GM19099 (cell line): ENCODE measurements around the gene ELN.

Experiments used
- POLR2A ChIP-seq: IDR thresholded peaks from 3 replicates; pipeline ENCODE4 v1.6.1; 2011; ENCODE audit warnings: low read depth; ENCODE audit not compliant: insufficient read length; ENCODE audit errors: extremely low read depth

Gene ELN

DNA sequence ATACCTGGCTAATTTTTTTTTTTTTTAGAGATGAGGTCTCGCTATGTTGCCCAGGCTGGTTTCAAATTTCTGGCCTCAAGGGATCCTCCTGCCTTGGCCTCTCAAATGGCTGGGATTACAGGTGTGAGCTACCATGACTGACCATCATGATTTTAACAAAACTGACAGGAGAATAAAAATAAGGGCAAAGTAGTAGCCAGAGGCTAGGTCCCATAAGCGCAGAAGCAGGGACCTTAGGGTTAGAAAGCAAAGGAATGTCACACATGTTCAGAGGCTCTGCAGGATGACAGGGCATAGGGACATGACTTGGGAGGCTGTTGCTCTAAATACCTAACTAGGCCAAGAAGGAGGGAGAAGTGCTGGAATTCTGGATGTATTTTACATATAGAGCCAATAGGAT is 50.5 kb downstream of the ELN start:
- TF ChIP-seq POLR2A: no peak

DNA sequence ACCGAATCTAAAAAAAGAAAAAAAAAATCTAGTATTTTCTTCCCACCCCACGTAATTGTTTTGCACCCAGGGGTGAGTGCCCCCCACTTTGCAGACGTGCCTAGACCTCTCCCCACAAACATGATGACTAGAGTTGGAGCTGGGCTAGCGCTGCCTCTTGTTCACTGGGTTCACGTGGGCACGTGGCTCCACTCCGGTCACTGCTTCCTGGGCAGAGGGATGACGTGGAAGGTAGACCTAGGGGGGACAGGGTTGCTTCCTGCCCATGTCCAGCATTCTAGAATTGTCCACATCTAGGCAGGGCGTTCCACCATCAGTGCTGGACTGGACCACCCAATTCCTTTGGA is 54.8 kb downstream of the ELN start:
- no peak for TF ChIP-seq POLR2A

DNA sequence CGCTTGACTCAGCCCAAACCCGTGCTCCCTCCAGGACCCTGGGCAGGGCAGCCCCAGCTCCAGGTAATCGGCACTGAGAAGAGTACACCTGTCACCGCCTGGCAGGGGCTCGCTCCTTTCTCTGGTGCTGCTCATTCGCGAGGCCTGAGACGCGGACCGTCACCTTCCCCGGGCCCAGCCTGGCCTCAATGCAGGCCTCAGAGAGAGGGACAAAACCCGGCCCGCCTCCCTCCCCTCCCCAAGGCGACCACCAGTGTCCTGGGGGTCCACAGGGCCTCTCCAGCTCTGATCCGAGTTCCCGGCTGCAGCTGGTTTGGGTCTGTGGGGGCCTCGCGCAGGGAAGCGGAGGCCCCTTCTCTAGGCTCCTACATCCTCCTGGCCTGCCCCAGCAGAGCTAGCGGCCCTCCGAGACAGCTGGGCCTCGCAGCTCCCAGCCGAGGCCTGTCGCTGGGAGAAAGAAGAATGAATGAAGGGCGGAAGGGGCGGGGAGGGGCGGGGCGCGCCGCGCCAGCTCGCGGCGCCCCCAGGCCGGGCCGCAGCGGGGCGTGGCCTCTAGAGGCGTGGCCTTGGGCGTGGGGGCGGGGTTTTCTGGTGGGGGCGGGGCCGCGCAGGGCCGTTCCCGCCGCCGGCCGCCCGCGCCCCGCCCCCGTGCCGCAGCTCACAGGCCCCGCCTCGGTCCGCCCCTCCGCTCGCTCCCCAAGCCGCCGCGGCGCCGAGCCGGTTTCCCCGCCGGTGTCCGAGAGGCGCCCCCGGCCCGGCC is 55.3 kb downstream of the ELN start, which contains the start of gene LIMK1:
Gene LIMK1 (plus strand): TSS at position 688 of the 760 bp plus-strand sequence. CDS start 187 bp downstream, outside the sequence.
- peak; percentile 69 for TF ChIP-seq POLR2A

DNA sequence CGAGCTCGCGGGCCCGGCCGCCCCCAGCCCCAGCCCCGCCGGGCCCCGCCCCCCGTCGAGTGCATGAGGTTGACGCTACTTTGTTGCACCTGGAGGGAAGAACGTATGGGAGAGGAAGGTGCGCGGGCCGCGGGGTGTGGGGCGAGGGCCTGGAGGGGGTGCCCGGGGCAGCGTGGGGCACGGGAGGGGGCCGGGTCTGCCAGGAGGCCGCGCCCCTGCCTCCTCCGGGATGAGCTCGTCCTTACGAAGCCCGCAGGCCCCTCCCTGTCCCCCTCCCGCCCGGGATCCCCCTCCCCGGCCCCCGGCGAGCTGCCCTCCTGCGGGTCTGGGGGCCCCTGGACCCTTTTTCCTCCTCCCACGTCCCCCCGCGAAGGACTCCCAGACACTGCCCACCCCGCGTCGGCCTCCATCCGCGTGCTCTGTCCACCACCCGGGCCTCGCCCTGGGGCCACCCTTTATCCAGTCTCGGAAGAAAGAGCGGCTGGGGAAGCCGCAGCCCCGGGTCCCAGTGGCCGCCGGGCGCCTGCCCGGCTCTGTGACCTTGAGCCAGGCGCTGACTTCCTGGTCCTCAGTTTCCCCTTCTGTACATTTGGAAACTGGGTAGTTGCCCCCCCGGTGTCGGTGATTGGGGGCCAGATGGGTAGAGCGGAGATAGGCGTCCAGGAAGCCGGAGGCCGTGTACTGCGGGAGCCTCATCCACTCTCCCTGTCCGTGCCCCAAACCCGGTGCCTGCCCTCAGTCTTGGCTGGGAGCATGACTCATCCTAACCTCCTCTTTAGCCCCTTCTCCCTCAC is 56.2 kb downstream of the ELN start:
- TF ChIP-seq POLR2A: no peak

DNA sequence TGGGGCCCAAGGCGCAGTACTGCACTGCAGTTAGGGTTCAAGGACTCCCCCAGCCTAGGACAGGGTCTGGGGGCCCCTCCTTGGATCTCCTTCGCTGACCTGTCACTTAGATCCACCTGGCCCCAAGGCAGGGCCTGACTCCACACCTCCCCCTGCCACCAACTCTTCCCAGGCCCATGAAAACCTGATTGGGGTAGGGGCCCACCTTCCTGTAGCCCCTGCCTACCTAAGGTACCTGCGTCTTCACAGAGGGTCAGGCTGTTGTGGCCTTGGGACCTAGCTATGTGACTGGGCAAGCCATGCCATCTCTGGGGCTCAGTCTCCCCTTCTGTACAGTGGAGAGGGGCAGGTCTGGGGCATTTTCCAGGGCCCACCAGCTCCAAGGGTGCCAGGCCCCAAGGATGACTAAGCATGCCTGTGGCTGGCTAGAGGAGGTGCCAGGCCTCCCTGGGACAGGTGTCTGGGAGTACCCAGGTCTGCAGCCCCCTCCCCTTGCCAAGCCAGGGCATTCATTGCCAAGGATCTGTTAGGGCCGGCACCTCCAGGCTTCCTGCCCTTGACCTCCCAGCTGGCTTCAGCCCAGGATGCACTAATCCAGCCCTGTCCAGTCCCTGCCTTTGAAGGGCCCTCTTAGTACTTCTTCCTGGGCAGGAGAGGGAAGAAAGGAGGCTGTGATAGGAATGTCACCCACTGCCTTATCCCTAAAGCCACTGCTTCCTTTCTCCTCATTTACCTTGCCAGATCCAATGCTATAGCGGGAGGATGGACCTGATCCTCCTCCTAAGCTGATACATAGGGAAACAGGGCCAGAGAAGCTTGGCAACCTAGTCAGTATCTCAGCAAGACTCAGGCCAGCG is 57.0 kb downstream of the ELN start:
- no peak for TF ChIP-seq POLR2A

DNA sequence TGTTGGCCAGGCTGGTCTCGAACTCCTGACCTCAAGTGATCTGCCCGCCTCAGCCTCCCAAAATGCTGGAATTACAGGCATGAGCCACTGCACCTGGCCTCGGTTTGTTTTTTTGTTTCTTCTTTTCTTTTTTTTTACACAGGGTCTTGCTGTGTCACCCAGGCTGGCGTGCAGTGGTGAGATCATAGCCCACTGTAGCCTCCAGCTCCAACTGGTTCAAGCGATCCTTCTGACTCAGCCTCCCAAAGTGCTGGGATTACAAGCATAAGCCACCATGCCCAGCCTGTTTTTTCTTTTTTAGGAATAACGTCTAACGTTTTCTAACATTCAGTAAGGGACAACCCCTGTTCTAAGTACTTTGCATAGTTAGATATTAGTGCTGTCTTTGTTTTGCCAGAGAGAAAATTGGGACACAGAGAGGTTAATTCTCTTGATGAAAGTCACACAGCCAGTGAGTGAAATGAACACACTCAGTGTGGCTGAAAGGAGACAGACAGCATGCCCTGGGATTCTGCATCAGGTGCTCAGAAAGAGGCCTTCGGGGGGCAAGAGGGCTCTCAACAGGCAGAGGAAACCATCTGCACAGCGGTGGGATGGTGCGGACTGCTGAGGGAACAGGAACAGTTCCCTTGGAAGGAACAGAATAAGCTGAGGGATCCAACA is 59.9 kb downstream of the ELN start:
- TF ChIP-seq POLR2A: no peak

DNA sequence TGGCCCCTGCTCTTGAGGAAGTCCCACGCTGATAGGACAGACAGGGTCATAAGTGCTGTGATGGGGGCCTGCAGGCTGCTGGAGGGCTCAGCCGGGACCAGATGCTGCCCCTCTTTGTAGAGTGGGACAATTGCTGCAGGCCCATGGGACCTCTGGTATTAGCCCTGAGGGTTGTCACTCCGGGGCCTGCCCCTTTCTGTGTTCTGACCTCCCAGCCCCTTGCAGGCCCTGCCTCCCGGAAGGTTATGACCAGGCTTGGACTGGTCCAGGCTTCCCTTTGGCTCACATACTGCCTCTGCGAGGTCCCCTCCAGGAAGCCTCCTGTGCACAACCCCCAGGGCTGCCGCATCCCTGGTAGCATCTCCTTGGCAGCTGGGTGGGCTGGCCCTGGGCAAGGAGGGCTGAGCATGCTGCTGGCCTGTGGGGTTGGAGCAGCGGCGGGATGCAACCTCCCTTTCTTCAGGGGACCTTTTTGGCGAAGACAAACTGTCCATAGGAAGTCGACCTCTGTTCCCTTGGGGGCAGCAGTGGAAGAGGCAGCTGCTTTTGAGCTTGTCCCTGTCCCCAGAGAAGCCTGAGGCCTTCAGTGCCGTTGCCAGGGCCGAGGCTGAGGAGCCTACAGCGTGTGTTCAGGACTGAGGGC is 64.5 kb downstream of the ELN start:
- TF ChIP-seq POLR2A: no peak

DNA sequence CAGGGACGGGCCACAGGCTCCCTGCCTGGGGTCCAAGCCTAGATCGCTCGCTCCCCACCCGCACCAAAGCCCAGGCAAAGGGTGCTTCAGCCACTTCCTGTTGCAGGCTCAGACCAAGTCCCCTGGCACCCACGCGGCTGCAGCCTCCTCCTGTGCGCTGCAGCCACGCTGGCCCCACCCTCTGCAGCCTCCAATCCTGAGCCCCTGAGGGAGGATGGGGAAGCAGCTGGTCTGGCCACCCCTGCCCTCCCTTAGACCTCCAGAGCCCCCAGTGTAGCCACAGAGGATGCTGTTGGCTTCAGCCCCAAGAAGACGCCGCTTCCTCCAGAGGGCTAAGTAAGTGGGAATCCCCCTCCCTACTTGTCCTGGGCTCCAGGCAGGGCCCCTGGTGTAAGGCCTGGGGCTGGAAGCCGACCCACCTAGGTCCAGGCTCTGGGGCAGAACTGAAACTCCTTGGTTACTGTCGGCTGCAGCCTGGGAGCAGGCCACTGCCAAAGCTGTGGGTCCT is 65.0 kb downstream of the ELN start:
- TF ChIP-seq POLR2A: peak; percentile 72

DNA sequence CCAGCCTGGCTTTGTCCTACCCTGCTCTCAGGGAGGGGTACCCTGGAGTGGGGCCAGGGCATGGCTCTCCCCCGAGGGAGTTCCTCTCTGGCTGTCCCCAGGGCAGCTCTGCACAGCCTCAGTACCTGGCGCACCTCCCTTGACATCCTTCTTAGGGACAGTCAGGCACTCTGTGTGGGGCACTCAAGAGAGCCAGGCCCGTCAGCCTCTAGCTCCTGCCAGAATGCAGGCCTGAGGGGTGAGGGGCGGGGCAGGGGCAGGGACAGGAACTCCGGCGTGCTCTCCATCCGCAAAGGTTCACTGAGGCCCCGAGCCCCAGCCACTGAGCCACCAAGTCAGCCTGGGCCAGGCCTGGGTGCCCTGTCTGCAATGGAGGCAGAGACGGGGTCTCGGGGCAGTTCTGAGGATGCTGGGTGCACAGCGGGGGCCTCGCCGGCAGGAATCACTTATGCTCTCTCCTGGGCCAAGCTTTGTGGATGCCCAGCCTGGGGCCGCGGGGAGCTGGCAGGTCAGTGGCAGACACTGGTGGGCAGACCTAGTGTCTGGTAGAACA is 65.8 kb downstream of the ELN start:
- TF ChIP-seq POLR2A: no peak

DNA sequence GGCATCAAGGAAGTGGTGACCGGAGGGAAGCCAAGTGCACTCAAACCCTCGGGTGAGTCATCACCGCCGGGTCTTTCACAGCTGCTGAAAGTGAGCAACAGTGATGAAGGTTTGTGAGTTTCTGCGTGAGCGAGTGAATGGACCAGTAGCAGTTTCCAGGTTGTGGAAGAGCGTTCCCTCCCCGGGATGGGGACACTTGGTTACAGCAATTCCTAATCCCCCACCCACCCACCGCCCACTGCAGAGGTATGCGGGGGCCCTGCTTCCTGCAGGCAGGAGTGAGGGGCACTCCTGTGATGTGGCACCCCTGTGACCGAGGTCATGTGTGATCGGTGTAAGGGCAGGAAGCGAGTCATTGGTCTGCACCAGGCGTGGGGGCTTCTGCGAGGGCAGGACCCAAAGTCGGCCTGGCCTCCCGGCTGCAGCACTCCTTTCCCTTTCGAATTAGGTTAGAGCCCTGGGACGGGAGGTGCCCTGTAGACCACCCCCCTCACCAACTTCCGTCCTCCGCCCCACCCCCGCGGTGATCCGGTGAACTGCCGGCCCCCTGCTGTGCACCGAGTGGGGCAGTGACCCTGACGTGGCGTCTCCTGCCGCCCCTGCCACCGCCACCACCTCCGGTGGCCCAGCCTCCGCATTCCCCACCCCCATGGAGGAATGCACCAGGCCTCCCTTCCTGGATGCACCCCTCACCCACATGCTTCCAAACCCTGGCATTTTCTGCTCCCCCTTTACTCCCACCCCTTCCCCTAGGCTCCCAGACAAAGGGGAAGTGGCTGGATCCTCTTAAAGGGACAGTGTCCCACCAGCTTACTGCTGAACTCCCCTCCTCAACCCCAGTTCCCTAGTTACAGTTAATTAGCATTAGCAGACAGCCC is 66.5 kb downstream of the ELN start:
- peak; percentile 38 for TF ChIP-seq POLR2A

DNA sequence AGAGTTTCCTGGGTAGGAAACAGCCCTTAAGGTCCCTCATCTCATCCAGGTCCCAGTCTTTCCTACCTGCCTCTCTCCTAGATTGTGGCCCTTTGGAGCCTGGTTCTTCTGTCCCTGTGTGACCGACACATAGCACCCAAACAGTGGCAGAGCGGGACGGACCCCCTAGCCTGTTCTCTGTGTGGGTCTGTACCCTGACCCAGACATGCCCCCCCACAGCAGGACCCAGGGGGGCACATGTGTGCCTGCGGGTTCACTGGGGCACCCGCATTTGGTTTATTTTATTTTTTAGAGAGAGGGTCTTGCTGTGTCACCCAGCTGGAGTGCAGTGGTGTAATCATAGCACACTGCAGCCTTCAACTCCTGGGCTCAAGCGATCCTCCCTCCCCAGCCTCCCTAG is 67.2 kb downstream of the ELN start:
- TF ChIP-seq POLR2A: no peak

DNA sequence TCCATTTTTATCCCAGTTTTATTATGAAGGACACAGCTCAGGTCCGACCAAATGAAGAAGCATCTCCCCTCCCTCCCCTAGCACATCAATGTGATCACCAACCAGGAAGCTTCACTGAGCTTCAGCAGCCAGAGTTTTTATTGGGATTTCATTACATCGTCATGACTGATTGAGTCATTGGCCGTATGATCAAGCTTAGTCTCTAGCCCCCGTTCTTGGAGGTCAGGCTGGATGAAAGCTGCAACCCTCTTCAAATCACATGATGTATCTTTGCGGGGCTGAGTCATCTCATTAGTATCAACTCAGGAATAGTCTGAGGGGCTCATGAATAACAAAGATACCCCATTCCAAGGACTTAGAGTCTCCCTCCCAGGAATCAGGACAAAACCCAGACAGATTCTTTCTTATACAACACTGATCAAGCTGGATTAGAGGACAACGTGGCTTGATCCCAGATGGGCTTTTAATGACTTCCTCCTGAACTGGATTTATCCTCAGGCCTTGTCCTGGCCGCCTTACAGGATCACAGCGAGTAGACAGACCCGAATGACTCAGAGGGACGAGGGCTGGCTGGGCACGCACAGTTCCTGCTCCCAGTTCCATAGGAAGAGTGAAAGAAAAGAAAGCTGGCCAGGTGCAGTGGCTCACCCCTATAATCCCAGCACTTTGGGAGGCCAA is 70.1 kb downstream of the ELN start:
- no peak for TF ChIP-seq POLR2A
